NCI-H510A (cell line): ENCODE data around the gene OR10A6.

Experiments
- DNase-seq: peaks from one replicate; lab custom pipeline; 2025; lab: John Stamatoyannopoulos, UW

The OR10A6 gene, protein sequence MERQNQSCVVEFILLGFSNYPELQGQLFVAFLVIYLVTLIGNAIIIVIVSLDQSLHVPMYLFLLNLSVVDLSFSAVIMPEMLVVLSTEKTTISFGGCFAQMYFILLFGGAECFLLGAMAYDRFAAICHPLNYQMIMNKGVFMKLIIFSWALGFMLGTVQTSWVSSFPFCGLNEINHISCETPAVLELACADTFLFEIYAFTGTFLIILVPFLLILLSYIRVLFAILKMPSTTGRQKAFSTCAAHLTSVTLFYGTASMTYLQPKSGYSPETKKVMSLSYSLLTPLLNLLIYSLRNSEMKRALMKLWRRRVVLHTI

DNA sequence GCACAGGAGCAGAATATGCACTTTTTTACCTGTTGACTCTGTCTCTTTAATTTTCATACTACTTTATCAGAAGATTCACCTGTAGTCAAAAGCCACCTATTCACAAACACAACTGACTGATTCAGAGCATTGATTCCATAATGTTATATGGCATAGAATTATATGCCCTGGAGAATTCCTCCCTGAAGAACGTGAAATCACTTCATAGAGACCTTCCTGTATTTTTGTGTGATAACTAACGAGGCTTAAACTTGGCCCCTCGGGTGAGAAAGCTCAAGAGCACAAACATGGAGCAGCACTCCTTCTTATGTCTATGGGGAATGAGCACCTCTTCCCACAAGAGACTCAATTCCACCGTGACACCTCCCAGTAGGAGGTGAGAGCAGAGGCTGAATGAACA is at the start of gene OR10A6:
OR10A6 (minus strand) TSS at position 101 of the 400 bp plus-strand sequence. CDS start 2,606 bp downstream, outside the sequence.
- DNase-seq = no peak

DNA sequence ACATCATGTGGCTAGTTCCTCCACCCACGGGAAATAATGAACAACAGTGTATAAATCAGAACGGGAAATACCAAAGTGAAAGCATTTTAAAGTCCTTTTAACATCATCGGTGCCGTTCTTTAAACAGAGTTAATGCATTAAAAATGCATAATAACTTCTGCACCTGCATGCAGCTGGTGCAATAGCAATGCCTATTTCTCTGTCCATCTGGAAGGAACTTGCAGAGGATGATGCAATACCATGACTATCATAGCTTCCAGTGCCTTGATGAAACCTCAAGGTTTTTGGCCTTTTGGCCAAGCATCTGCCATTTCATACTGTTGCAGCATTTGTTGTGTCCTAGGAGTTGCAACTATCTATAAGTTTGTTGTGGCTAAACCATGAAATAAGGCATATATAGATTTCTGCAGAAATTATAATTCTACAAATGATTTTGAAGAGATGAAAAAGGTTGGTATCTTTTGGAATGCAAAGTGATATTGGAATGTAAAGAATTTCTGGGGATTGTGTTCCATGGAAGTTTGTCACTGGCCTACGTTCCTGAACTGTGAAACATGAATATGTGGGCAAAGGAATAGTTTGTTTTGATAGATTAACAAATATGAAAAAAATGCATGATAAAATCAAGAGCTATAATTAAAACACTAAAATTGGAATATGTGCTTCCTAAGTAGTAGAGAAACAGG is 46.3 kb upstream of the OR10A6 start:
- DNase-seq = no peak

DNA sequence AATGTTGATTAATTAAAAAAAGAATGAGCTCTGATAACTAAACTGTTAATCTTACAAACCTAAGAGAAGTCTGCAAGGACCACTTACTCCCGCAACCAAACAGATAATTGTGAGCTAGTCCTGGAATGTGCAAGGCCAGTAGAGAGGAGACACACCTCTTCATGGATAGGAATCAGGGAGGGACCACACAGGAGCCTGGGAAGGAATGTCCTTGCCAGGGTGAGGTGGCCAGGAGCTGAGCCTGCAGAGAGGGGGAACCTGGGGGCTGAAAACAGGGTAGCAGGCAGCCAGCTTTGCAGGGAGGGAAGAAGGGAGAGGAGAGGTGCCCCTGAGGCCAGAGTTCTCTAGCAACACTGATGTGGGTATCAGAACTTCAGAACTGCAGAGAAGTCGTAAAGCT is 43.6 kb upstream of the OR10A6 start:
- DNase-seq = no peak

DNA sequence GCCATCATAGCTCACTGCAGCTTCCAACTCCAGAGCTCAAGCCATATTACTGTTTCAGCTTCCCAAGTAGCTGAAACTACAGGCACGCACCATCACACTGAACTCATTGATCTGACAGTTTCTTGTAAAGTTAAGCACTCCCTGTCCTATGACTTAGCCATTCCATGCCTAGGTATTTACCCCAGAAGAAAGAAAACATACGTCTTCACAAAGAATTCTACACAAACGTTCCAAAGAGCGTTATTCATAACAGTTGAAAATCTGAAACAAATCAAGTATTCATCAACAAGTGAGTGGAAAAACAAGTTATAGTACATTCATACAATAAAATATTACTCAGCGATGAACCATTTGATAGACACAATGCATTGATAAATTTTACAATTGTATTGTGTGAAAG is 41.9 kb upstream of the OR10A6 start:
- DNase-seq = no peak

DNA sequence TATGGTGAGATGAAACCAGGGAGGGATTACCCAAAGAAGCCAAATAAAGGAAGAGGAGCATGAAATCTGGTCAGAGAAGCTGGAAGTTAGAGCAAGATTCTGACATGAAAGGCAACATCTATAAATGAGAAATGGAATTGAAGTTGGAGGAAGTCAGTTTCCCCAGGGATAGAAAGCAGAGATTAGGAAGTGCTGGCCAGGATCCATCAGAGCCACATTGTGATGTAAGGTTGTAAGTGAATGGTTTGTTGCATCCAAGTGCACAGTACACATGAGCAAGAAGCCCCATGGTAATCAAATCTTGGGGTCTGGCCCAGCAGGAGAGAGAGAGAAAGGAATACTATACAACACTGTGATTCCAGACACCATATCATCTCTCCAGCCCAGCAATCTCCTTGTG is 40.8 kb upstream of the OR10A6 start:
- no peak for DNase-seq

DNA sequence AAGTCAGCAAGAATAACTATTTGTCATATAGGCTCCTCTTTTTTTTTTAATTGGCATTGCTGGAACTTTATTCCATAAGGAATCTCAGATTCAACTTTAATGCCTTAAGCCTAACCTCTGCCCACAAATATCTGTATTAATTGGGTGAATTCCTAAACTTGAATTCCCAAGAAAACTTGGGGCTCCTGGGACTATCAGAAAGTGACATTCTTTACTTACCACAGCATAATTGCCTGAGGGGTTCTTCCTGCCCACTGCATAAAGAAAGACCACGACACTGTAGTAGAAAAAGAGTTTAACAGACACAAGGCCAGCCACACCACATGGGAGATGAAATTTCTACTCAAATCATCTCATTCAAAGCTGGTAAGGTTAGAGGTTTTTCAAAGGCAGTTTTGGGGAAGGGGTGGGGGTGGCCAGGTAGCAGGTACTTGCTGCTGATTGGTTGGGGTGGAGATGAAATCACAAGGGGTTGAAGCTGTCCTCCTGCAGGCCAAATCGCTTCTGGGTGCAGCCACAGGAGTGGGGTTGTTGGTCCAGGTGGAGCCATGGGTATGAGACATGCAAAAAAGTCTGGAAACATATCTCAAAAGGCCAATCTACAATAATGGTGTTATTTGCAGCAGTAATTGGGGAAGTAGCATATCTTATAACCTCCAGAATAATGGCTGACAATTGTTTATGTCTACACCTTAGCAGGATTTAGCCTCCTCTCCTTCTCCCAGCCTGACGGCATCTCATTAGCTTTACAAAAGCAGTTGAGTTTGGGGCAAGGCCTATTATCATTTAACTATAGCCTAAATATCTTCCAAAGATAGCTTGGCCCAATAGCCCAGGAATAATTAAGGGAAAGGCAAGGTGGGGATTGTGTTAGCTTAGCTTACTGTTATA is 38.9 kb upstream of the OR10A6 start:
- DNase-seq = no peak

DNA sequence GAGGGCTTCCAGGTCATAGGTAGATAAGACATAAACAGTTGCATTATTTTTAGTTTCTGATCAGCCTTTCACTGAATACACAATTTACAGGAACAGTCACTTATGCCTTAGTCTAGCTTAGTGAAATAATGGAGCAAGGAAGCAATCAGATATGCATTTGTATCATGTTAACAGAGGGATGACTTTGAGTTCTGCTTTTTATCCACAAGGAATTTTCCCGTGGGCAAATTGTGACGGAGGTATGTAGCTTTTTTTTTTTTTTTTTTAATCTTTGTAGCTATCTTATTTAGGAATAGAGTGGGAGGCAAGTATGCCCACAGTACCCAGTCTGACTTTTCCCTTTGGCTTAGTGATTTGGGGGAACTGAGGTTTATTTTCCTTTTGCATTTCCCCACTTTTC is 37.6 kb upstream of the OR10A6 start:
- no peak for DNase-seq

DNA sequence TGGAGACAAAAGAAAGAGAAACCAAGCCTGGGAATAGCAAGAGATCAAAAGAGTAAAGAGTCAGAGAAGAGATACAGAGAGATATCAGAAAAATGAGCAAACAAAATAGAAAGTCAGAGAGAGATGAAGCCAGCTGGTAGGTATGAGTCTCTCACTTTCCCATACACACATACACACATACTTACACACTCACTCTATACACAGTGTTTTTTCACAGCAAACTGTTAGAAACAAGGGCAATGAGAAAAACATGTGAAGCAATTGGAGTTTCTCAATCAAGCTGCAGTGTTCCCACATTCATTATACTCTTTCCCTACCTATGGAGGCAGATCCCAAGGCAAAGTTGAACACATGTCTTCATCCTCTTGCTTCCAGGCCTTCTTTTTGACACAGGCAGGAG is 36.8 kb upstream of the OR10A6 start:
- DNase-seq = no peak

DNA sequence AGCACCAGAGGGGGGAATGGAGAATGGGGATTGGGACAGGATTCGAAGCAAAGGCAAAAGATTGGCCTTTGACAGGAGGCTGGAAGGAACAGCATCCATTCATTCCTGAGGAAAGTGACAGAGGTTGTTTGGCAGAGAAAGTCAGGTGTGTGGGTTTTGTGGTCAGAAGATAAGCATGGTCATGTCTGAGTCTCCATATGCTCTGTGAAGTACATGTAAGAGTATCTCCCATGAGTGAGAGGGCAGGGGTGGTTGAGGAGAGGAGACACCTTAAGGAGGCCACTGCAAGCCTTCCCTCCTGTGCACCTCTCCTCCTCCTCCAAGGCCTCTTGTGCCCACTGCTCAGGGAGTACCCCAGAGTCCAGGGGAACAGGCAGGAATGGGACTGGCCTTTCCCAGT is 36.0 kb upstream of the OR10A6 start:
- DNase-seq = no peak

DNA sequence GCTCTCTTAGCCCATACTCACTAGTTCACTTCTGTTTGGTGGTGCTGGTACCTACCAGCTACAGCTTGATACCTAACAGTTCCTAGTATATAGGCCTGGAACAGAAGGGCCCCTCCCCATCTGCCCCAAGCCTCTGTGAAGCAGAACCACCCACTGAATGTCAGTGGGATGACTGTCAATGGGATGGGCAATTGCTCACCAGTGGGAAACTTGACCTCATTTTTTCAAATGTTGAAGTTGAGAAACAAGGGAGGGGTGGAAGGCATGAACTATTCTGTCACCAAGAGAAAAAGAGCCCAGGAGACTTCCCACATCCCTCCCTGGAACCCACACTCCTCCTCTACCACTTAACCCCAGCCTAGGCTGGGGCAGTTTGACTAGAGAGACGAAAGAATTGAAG is 34.3 kb upstream of the OR10A6 start, which contains the start of gene NLRP10:
NLRP10 (minus strand) TSS at position 62 of the 400 bp plus-strand sequence. CDS start 1,952 bp downstream, outside the sequence.
- no peak for DNase-seq

DNA sequence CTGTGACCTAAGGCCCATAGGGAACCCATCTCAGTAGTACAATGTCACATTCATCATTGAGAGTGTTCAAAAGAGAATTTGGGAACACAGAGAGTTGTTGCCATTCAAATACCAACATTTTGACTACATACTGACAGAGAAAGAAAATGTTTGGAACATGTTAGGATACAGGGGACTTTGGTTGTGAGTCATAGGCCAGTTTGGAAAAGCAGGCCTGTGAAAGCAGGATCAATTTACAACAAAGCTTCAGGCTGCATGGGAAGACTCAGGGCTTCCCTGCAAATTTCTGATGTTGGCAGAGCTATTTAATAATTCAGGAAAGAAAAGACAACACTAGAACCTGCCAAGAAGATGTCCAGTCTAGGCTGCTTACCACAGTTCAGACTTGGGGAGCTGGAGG is 33.8 kb upstream of the OR10A6 start:
- no peak for DNase-seq

DNA sequence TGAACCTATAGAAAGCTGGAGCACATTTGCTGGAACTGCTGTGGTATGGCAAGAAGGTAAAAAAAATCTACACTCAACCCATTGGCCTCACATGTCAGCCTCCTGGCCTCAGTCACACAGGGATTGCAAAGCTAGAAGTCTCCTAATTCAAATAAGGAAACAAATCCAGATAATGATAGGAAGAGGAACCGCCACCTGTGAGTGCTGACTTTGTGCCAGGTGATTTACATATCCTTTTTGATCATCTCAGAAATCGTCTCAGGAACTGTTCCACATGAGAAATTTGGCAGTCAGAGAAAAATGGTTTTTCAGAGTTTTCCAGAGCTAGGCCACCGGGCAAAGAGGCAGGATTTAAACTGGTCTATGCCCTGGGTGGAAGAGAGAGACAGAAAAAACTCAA is 33.2 kb upstream of the OR10A6 start:
- no peak for DNase-seq

DNA sequence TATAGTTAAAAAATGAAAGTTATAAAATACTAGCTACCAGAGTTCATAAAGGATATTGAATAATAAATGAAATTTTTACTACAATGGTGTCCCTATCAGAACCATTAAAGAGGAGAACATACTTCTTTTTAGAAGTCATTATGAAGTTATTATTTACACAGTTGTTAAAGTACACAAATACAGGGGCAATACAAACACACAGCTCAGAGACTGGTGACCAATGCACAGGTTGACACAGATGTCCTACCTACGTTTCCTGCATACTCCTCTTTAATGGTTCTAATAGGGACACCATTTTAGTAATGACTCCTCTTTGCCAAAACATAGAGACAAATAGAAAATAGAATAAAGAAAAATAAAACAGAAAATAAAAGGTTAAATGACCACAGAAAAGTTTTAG is 24.1 kb upstream of the OR10A6 start:
- no peak for DNase-seq

DNA sequence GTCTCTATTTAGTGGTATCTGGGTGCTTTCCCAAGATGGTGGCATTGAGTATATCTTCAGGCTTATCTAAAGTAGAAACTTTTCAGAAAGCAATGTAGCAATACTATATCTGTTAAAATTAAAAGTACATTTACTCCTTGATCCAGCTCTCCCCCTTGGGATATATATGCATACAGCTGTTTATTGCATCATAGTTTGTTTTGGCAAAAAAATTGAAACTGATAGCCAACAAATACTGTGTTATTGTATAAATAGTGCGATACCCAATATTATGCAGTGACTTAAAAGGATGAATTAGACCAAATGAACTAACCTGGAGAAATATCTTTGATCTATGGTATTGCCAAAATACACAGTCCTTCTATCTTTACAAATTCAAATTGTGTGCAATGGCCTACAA is 18.9 kb upstream of the OR10A6 start:
- DNase-seq = no peak

DNA sequence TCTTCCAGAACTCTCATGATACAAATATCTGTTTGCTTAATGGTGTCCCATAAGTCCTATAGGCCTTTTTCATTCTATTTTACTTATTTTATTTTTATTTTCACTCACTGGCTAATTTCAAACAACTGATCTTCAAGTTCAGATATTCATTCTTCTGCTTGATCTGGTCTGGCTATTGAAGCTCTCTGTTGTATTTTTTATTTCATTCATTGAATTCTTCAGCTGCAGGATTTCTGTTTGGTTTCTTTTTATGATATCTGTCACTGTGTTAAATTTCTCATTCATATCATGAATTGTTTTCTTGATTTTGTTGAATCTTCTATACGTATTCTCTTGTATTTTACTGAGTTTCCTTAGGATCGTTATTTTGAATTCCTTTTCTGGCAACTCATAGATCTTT is 13.1 kb upstream of the OR10A6 start:
- DNase-seq = no peak

DNA sequence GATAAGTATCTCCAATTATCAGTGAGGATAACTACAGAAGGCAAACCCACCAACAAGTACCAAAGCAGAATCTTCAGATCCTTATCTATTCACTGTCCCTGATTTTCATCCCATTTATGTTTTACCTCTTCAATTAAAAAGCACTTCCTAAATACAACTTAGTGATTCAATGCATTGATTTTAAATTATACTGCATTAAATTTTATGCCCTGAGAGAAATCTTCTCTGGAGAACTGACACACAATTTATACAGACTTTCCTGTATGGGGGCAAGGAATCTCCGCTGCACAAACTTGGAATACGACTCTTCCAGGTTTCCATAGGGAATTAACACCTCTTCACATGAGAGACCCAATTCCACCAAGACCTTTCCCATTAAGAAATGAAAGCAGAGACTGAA is 10.5 kb upstream of the OR10A6 start, which contains the start of gene OR10A3:
OR10A3 (minus strand) TSS at position 101 of the 400 bp plus-strand sequence. CDS start 2,188 bp downstream, outside the sequence.
- no peak for DNase-seq

DNA sequence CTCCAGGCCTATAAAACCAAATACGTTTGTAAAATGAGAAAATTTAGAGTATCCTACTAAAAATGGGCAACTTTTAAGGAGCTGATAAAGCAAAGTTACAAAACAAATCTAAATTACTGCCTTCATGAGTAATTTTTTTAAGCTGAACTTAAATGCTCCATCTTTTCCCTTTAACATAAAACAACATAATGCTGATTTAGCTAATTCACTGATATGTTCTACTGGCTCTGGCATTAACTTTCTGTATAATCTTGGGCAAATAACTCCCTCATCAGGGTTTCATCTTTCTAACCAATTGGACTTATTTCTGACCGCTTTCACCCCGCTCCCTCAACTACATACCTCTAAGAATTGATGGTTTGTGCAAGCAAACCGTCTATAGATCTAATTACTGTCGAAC is 10.1 kb upstream of the OR10A6 start:
- no peak for DNase-seq

DNA sequence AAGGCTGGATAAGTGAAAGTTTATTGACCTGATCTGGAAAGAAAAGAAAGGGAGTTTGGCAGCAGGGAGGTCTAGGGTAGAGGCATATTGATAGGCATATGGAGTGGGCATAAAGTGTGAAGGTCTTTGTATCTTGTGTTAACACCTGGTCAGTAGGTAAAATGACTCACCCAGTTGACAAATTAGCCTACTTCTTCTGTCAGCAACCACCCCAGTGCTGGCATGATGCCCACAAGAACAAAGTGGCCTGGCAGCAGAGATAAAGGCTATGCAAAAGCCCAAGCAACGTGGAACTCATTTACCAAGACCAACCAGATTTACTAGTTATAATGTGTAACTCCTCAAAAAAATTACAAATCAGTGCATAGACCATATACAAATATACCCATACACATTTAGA is 5.5 kb upstream of the OR10A6 start:
- DNase-seq = no peak

DNA sequence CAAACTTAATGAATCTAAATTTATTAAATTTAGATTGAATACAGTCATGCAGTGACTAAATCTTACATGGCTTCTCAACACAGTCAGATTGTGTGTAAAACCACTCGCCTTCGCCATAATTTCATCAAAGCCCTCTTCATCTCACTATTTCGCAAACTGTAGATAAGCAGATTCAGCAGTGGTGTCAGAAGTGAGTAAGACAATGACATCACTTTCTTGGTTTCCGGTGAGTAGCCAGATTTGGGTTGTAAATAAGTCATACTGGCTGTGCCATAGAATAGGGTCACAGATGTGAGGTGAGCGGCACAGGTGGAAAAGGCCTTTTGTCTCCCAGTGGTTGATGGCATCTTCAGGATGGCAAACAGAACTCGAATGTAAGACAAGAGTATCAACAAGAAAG is 3.4 kb downstream of the OR10A6 start:
- no peak for DNase-seq

DNA sequence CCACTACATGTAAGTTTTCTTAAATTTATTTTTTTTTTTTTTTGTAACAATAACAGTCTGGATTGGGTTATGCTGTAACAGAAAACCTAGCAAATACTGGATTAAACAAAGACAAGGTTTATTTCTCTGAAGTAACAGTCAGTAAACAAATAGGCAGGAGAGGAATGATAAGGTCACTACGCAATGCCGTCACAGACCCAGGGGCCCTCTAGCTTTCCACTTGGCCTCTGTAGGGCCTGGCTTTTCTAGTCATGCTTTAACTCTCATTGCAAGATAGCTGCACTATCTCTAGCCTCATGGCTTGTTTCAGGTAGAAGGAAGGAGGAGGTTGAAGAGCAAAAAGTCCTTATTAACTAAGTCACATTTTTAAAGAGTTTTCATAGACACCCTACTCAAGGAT is 6.5 kb downstream of the OR10A6 start:
- no peak for DNase-seq

DNA sequence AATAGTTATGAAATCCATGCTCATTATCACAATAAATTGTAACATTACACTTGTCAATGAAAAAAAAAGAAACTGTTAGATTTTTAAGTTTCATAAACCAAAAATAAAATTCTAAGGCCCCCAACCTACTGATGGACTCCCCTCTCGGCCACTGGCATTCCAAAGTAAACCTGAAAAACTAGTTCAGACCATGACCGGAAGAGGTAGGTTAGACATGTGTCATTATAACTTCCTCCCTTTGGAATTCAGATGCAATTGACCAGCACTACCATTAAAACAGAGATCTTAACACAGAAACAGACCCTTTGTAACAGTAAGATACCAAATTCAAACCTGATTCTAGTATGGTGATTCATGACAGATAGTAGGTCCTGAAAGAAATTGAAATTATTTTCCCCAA is 12.9 kb downstream of the OR10A6 start:
- DNase-seq = no peak

DNA sequence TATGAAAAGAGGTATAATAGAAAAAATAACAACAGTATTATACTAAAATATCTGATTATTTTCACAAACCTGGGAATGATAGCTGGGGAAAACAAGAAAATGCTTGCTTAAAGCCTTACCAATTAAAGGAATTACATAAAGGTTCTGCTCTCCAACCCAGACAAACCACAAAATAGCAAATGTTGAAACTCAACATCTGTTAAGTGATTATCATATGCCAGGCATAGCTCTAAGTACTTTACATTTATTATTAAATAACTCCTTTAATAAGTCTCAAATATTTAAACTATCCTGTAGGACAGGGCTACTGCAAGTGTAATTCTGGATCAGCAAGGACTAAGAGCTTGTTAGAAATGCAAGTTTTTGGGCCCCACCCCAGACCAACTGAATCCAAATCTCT is 20.1 kb downstream of the OR10A6 start:
- DNase-seq = no peak
